Prostate gland (tissue), 2 donors: ENCODE results near the gene GOSR2.

Source experiments
- CTCF ChIP-seq, 4 experiments: fragments of 200-600 bp in 2 of 4; fragments of 450-650 bp in 2 of 4; sonication (generic) in 2 of 4; IDR thresholded peaks; 1 replicate in 3 of 4; 2 replicates in 1 of 4; pipeline ENCODE4 v1.5.1; 2016 to 2019; ENCODE audit warnings: antibody characterized with exemption in 4 of 4, mild to moderate bottlenecking in 2 of 4, moderate library complexity in 2 of 4
- POLR2A ChIP-seq: fragments of 450-650 bp; IDR thresholded peaks from one replicate; pipeline ENCODE4 v1.6.1; 2016; ENCODE audit warnings: antibody characterized with exemption, mild to moderate bottlenecking
- POLR2AphosphoS5 ChIP-seq: sonication (generic); formaldehyde crosslinking; IDR thresholded peaks from one replicate; pipeline ENCODE4 v1.6.1; 2017; ENCODE audit warnings: antibody characterized with exemption

GRCh38 chr17:46896991-46897390 lies 26.0 kb upstream of the GOSR2 start:
- TF ChIP-seq POLR2AphosphoS5 (no peak), CTCF (IDR thresholded peaks at IDR 0.05) (no peak), POLR2A (no peak)
